ENCODE results near the gene ITIH4. TPM values are rescaled to one million over a fixed set of nuclear protein-coding genes. Genes with fewer than 3 reads are reported as not detected.

Gene ITIH4
- total RNA-seq, 1 donor from 2014 or later: 1.1 TPM

- Histone ChIP-seq H3K4me1 (no peaks in the 10 kb centered on the region), H3K9ac (no peak overlapping the region), H3K4me3 (no peak overlapping the region), H2AFZ (replicated peaks) (no peak overlapping the region), H3K79me2 (ENCODE audit: low read depth) (no peaks in the 10 kb centered on the region), H3F3A (ENCODE audit: low read depth) (no peaks in the 10 kb centered on the region), H3K27me3 (no peaks in the 10 kb centered on the region), H3K27ac (no peak overlapping the region), H3K36me3 (no peaks in the 10 kb centered on the region), H4K20me1 (ENCODE audit: low read depth) (no peaks in the 10 kb centered on the region), H3K4me2 (no peak overlapping the region), H3K9me3 (ENCODE audit: low read depth) (no peaks in the 10 kb centered on the region)
- TF ChIP-seq EZH2 (IDR thresholded peaks at IDR 0.05): no peak
- DNase-seq (ENCODE audit: low spot score): no peak
- no peaks in the 10 kb centered on the region for H3K36me3 Mint-ChIP-seq
- no peak overlapping the region for H3K4me3 Mint-ChIP-seq
- H3K9me3 Mint-ChIP-seq: no peaks in the 10 kb centered on the region
- H3K4me1 Mint-ChIP-seq: peaks cover 10% of the 10 kb centered on the region
- H3K27ac Mint-ChIP-seq: no peak overlapping the region
- H3K27me3 Mint-ChIP-seq (ENCODE audit: insufficient read depth, low read depth): peaks cover 6% of the 10 kb centered on the region
These were observed 43.9 kb downstream of the ITIH4 start for GRCh38 chr3:52786330-52787215.

GRCh38 chr3:52784931-52785590, 45.4 kb downstream of the ITIH4 start:
- Histone ChIP-seq H3K4me2 (no peak overlapping the region), H4K20me1 (ENCODE audit: low read depth) (no peaks in the 10 kb centered on the region), H3K79me2 (ENCODE audit: low read depth) (no peaks in the 10 kb centered on the region), H3K9ac (no peak overlapping the region), H2AFZ (replicated peaks) (no peak overlapping the region), H3K27me3 (no peaks in the 10 kb centered on the region), H3K4me1 (no peaks in the 10 kb centered on the region), H3K9me3 (ENCODE audit: low read depth) (no peaks in the 10 kb centered on the region), H3K4me3 (no peak overlapping the region), H3F3A (ENCODE audit: low read depth) (no peaks in the 10 kb centered on the region), H3K27ac (no peak overlapping the region), H3K36me3 (no peaks in the 10 kb centered on the region)
- peaks cover 6% of the 10 kb centered on the region for H3K4me1 Mint-ChIP-seq
- H3K9me3 Mint-ChIP-seq: no peaks in the 10 kb centered on the region
- H3K36me3 Mint-ChIP-seq: no peaks in the 10 kb centered on the region
- peaks cover 9% of the 10 kb centered on the region for H3K27me3 Mint-ChIP-seq (ENCODE audit: insufficient read depth, low read depth)
- no peak overlapping the region for H3K27ac Mint-ChIP-seq
- no peak for DNase-seq (ENCODE audit: low spot score)
- no peak for TF ChIP-seq EZH2phosphoT487 (IDR thresholded peaks at IDR 0.05)
- TF ChIP-seq EZH2 (IDR thresholded peaks at IDR 0.05): no peak
- no peak for TF ChIP-seq CTCF (IDR thresholded peaks at IDR 0.05)
- no peak overlapping the region for H3K4me3 Mint-ChIP-seq

- no peak overlapping the region for H3K9ac ChIP-seq
- no peak overlapping the region for H3K4me3 ChIP-seq
- DNase-seq (ENCODE audit: low spot score): no peak
- H2AFZ ChIP-seq (replicated peaks): no peak overlapping the region
- Mint-ChIP-seq H3K27ac (no peak overlapping the region), H3K9me3 (no peaks in the 10 kb centered on the region), H3K4me3 (no peak overlapping the region), H3K36me3 (no peaks in the 10 kb centered on the region), H3K27me3 (ENCODE audit: insufficient read depth, low read depth) (peaks cover 9% of the 10 kb centered on the region), H3K4me1 (peaks cover 4% of the 10 kb centered on the region)
- H3K27ac ChIP-seq: no peak overlapping the region
- no peaks in the 10 kb centered on the region for H4K20me1 ChIP-seq (ENCODE audit: low read depth)
- H3K27me3 ChIP-seq: no peaks in the 10 kb centered on the region
- H3K4me2 ChIP-seq: no peak overlapping the region
- no peaks in the 10 kb centered on the region for H3K4me1 ChIP-seq
- no peaks in the 10 kb centered on the region for H3K36me3 ChIP-seq
- no peaks in the 10 kb centered on the region for H3F3A ChIP-seq (ENCODE audit: low read depth)
- no peaks in the 10 kb centered on the region for H3K9me3 ChIP-seq (ENCODE audit: low read depth)
- no peaks in the 10 kb centered on the region for H3K79me2 ChIP-seq (ENCODE audit: low read depth)
- TF ChIP-seq EZH2 (IDR thresholded peaks at IDR 0.05) (no peak), EZH2phosphoT487 (IDR thresholded peaks at IDR 0.05) (no peak), CTCF (IDR thresholded peaks at IDR 0.05) (no peak)
These were observed 46.4 kb downstream of the ITIH4 start for GRCh38 chr3:52784021-52784621.
